NOMO-1 (cell line): Measurements from ENCODE around the gene RAB30.

Experiments used
- DNase-seq, 2 experiments: peaks; one replicate each; lab custom pipeline; 2025; ENCODE audit not compliant: unreplicated experiment in 2 of 2; lab: John Stamatoyannopoulos, UW

RAB30 gene

GRCh38 chr11:83041126-83041525 lies 30.6 kb downstream of the RAB30 start:
- no peak for DNase-seq

GRCh38 chr11:83039566-83039965 lies 32.1 kb downstream of the RAB30 start:
- no peak for DNase-seq

DNA sequence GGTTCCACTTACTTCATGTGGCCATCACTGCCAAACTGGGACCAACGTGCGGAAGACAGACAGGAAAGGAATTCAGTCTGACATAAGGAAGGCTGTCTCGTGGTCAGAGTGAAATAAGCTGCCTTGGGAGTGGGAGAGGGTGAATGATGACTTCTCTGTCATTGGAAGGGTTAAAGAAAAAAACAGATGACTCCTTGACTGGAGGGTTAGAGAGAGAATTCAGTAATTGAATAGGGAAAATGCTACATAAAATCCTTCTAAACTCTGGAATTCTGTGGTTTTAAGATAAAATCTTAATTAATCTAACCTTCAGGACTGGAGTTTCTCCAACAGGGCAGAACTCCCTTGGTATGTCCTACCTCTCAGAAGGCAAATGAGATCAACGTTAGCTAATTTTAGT lies 33.8 kb downstream of the RAB30 start:
- DNase-seq, result no peak

DNA sequence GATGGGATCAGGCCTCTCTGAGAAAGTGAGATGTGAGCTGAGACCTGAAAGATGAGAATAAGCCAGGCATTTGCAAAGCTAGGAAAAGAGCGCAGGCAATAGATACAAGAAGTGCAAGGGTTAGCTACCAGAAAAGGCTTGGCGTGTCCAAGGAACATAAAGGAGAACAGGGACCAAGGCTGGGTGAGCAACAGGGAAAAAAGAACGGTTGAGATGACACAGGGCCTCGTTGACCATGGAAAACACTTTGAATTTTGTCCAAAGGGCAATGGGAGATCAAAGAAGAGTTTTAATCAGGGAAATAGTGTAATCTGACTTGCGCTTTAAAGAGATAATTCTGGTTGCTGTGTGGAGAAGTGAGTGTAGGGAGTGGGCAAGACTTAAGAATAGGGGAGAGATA lies 35.0 kb downstream of the RAB30 start:
- no peak for DNase-seq

GRCh38 chr11:83035070-83035854 lies 36.4 kb downstream of the RAB30 start:
- DNase-seq, result no peak

DNA sequence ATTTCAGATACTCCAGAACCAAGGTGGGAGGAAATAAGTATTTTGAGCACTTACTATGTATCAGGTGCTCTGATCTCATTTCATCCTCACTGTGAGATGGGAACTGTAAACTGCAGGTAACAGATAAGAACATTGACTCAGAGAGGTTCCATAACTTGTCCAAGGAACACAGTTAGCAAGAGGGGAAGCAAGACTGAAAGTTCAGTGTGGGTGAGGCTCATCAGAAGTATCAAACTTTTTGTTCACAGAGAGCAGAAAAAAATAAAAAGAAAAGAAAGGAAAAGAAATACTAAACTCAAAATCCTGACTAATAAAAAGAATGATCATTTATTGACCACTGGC lies 37.1 kb downstream of the RAB30 start:
- DNase-seq, result no peak

- no peak for DNase-seq
These were observed 37.6 kb downstream of the RAB30 start for GRCh38 chr11:83033972-83034672.

DNA sequence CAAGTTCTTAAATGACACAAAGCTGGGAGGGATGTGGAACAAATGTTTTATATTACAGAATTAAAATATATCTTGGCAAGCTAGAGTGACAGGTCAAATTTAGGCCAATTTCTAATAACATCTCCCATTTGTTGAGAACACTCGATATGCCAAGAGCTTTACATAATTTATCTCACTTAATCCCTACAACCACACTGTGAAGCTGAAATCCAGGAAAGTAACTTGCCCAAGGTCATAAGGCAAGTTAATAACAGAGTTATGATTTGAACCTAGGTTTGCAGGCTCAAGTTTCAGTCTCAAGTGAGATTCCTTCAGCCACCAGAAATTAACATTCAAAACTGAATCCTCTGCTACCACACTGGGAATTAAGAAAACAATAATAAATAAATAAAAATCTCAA lies 38.3 kb downstream of the RAB30 start:
- no peak for DNase-seq

DNA sequence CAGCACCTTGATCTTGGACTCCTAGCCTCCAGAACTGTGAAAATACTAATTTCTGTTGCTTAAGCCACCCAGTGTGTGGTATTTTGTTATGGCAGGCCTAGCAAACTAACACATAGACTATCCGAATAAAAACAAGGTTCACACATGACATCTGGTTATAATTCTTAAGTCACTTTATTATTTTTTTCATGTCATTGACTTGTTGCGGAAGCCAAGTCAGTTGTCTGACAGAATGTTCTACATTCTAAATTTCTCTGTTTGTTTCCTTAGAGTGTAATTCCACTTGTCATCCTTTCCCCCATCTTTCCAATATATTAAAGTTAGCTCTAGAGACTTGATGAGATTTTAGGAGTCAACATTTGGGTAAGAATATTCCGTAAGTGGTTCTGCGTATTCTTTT lies 40.6 kb downstream of the RAB30 start:
- no peak for DNase-seq

DNA sequence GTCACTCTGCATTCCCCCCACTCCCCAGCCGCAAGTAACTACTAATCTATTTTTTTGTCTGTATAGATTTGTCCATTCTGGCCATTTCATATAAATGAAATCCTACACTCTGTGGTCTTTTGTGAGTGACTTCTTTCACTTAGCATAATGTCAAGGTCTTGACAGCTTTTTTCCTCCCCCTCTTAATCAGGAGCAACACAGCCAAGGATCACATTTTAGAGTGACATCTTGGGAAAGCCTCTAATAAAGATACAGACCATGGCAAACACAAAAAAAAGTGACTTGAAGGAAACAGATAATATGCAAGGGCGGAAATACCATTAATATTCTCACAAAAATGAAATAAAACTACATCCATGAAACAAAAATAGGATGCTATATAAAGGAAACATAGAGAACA lies 43.9 kb downstream of the RAB30 start:
- no peak for DNase-seq

- DNase-seq, result no peak
These were observed 44.4 kb downstream of the RAB30 start for GRCh38 chr11:83027289-83027688.

GRCh38 chr11:83026229-83026628 lies 45.5 kb downstream of the RAB30 start:
- DNase-seq, result no peak

DNA sequence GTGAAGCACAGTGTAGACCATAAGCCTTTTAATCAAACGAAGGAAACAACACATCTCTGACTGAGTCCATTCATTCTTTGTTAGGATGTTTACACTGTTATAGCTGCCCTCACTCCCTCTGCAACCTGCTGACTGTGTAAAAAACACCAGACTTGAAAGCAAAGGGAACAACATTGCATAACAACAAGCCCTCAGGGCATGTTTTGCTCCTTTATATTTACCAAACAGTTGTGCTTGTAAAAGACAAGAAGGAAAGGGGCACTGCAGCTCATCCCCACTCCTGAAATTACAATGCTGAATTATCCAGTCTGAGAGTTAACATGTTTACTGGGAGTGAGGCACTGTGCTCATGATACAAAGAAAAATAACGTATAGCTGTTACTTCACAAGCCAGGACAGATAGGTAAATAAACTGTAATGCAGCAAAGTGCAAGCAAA lies 46.4 kb downstream of the RAB30 start:
- no peak for DNase-seq

GRCh38 chr11:83024270-83024854 lies 47.3 kb downstream of the RAB30 start:
- DNase-seq, result no peak

DNA sequence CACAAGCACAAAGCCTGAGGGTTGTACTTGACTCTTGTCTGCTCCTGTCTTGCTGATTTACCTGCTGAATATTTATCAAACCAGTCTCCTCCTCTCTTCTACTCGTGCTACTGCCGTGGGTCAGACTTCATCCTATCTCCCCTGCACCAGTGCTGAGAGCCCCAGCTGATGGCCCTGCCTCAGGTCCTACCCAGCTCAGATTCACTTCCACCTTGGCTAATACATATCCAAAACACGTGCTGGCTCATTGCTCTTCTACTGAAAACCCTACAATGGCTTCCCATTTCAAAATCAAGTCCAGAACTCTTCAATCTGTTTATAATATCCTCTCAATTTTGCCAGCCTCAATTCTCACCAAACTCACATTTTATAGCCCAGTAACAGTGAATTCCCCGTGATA lies 48.3 kb downstream of the RAB30 start:
- no peak for DNase-seq

DNA sequence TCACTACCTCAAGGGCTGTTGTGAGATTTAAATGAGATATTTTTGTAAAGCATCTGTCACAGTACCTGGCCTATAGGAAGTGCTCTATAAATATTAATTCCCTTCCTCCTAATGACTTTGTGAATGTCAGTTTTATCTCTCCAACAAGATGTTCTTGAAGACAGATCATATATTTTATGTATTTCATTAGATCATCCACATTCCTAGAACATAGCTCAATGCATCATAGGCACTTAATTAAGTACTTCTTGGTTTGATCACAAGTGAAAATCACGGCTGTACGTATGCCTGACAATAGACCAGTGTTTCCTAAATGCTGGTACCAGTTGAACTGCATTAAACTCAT lies 49.9 kb downstream of the RAB30 start:
- DNase-seq, result no peak

- DNase-seq, result no peak
These were observed 50.5 kb downstream of the RAB30 start for GRCh38 chr11:83020942-83021779.

DNA sequence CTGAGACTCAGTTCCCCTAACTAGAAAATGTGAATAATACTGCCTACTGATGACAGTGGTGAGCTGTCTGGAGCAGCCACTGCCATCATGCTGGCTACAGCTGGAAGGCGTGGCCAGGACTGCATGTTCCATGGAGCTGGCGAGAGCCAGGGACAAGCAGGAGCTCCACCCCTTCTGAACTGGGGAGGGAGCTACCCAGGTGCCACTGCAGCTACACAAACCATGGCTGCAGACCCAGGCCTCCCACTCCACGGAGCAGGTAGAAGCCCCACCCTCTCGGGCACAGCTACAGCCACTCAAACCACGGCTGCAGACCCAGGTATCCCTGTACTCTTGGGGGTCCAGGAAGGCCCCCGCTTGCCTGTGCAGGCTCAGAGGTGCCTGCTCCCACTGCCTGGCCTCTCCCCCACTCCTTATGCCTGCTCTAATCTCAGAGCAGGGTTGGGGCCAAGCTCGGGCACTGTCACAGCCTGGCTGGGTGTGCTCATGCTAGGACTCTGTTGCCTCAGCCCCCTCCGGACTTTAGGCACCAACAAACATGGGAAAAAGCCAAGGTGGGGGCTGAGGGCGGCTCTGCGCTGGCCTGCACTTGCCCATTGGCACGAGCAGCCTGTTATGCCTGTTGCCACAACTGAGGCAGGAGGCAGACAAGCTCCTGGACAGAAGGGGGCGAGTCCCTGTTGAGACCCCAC lies 51.7 kb downstream of the RAB30 start:
- DNase-seq, result no peak

- DNase-seq, result no peak
These were observed 56.7 kb downstream of the RAB30 start for GRCh38 chr11:83014951-83015350.

- no peak for DNase-seq
These were observed 59.3 kb downstream of the RAB30 start for GRCh38 chr11:83012168-83013067.
